Stomach (tissue), 9 donors: ENCODE data around the gene DNAJC5G. TPM values are rescaled to one million over a fixed set of nuclear protein-coding genes. Genes with fewer than 3 reads are reported as not detected.

ENCODE experiments used
- DNase-seq, 2 donors: peaks; one replicate each; pipeline versions ENCODE4 v3.0.0 to v3.0.0-alpha.2; 2013 to 2019
- H3K27ac ChIP-seq, 5 donors: fragments of 200-600 bp in 4 of 5; sonication (generic) in 4 of 5; one replicate each; pipeline ENCODE4 v1.5.1; 2013 to 2019; ENCODE audit warnings: mild to moderate bottlenecking in 1 of 5, moderate library complexity in 1 of 5
- H3K27me3 ChIP-seq, 3 donors: fragments of 200-600 bp; sonication (generic); one replicate each; pipeline ENCODE4 v1.5.1; 2017 to 2019; ENCODE audit warnings: mixed run types in 1 of 3
- H3K36me3 ChIP-seq, 4 donors: fragments of 200-600 bp; sonication (generic); 1 replicate in 3 of 4; 2 replicates in 1 of 4; pipeline ENCODE4 v1.5.1; 2016 to 2019
- H3K4me1 ChIP-seq, 4 donors: fragments of 200-600 bp; sonication (generic); one replicate each; pipeline ENCODE4 v1.5.1; 2016 to 2019
- H3K4me3 ChIP-seq, 4 donors: fragments of 200-600 bp; sonication (generic) in 3 of 4; one replicate each; pipeline ENCODE4 v1.5.1; 2016 to 2019; ENCODE audit warnings: mild to moderate bottlenecking in 1 of 4
- H3K9me3 ChIP-seq, 4 donors: fragments of 200-600 bp; sonication (generic); one replicate each; pipeline ENCODE4 v1.5.1; 2016 to 2019
- EP300 ChIP-seq: sonication (generic); formaldehyde crosslinking; IDR thresholded peaks from one replicate; pipeline ENCODE4 v1.6.1; 2017; ENCODE audit warnings: antibody characterized with exemption
- POLR2A ChIP-seq, 4 donors: fragments of 450-650 bp; IDR thresholded peaks; one replicate each; pipeline ENCODE4 v1.6.1; 2016; ENCODE audit warnings: antibody characterized with exemption in 4 of 4, control low read depth in 2 of 4, mild to moderate bottlenecking in 1 of 4, moderate library complexity in 1 of 4
- POLR2AphosphoS5 ChIP-seq, 3 donors: sonication (generic); formaldehyde crosslinking; IDR thresholded peaks; one replicate each; pipeline ENCODE4 v1.6.1; 2016; ENCODE audit warnings: antibody characterized with exemption in 3 of 3
- WGBS, 5 donors: extraction: QIAGEN DNeasy Blood & Tissue Kit in 3 of 5; methylation state at CpG; one replicate each; pipeline versions ENCODE4 v1.1.5 to v1.1.7; 2013 to 2018; 5-methylcytosine and 5-hydroxymethylcytosine counted together
- intact Hi-C: fragments of 100-400 bp; cut with DNase I; formaldehyde crosslinking; loops from one replicate; pipeline ENCODE4 v1.15.1; 2023; ENCODE audit warnings: low total_unique reads
- polyA plus RNA-seq, 3 donors: library from polyadenylated mRNA; stranded (reverse); fragments of 200-250 nt; gene quantifications; one replicate each; pipeline ENCODE4 v1.2.3, GENCODE V29; 2013
- total RNA-seq, 5 donors: library from RNA; depleted of rRNA; stranded (reverse); fragments of >200 nt; gene quantifications; one replicate each; pipeline versions ENCODE4 v1.1.0 to v1.2.3, GENCODE V29; 2014 to 2016
- TF ChIP-seq, protein P1 (sequence below), 7 experiments: fragments of 450-650 bp in 4 of 7; fragments of 200-600 bp in 3 of 7; sonication (generic) in 3 of 7; IDR thresholded peaks; one replicate each; pipeline ENCODE4 v1.5.1; 2016 to 2019; ENCODE audit warnings: antibody characterized with exemption in 7 of 7, control low read depth in 2 of 7, mild to moderate bottlenecking in 1 of 7
- donor health status: healthy with polysubstance abuse.
- donor health status: Bipolar disorder and iron deficiency.
- donor health status: healthy.

DNAJC5G gene
- total and polyA plus RNA-seq, 8 donors: not detected

DNA sequence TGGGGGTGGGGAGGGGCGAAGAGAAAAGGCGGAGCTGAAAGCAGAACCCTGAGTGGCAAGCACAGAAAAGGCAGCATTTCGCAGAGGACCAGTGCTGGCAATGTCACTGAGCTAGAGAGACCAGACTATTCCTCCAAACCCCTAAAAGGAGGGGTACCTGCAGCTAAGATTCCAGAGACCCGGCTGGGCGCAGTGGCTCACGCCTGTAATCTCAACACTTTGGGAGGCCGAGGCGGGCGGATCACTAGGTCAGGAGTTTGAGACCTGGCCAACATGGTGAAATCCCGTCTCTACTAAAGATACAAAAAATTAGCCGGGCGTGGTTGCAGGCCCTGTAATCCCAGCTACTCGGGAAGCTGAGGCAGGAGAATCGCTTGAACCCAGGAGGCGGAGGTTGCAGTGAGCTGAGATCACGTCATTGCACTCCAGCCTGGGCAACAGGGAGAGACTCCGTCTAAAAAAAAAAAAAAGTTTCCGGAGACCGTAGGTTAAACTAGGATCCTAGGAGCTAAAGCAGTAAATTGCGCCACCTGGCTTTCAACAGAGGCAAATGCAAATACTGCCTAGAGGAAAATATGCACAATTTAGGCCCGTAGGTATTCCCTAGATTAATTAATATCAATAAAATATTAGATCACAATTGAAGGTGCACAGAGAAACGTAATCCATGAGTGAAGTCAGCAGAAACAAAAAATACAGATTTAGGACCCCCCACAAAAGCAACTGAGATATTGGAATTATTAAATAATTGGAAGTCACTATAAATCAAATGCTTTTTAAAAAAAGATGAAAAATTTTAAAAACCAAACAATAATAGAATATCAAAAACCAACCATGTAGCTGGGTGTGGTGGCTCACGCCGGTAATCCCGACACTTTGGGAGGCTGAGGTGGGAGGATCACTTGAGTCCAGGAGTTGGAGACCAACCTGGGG lies 28.1 kb downstream of the DNAJC5G start:
- no peak overlapping the region for H3K27ac ChIP-seq
- intact Hi-C loops: no loop called here
- peaks cover 20 to 63% (median 31%) of the 10 kb centered on the region in 3 donors for H3K27me3 ChIP-seq
- peaks cover 20 to 32% (median 28%) of the 10 kb centered on the region in 4 donors for H3K4me1 ChIP-seq
- H3K9me3 ChIP-seq: no peaks in the 10 kb centered on the region
- peak; percentile 43 to 77 for DNase-seq
- H3K4me3 ChIP-seq: peak overlapping the region; percentile 31 to 35 (median 32)
- peaks cover 0 to under 1% (median under 1%) of the 10 kb centered on the region in 4 donors for H3K36me3 ChIP-seq
- TF ChIP-seq EP300 (no peak), POLR2AphosphoS5 (IDR thresholded peaks at IDR 0.05) (peak in 1 of 3 donors; percentile 29), POLR2A (IDR thresholded peaks at IDR 0.05) (no peak)
- TF ChIP-seq, protein P1, sequence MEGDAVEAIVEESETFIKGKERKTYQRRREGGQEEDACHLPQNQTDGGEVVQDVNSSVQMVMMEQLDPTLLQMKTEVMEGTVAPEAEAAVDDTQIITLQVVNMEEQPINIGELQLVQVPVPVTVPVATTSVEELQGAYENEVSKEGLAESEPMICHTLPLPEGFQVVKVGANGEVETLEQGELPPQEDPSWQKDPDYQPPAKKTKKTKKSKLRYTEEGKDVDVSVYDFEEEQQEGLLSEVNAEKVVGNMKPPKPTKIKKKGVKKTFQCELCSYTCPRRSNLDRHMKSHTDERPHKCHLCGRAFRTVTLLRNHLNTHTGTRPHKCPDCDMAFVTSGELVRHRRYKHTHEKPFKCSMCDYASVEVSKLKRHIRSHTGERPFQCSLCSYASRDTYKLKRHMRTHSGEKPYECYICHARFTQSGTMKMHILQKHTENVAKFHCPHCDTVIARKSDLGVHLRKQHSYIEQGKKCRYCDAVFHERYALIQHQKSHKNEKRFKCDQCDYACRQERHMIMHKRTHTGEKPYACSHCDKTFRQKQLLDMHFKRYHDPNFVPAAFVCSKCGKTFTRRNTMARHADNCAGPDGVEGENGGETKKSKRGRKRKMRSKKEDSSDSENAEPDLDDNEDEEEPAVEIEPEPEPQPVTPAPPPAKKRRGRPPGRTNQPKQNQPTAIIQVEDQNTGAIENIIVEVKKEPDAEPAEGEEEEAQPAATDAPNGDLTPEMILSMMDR (IDR thresholded peaks at IDR 0.05): peak in 5 of 7 experiments; percentile 63 to 91 (median 86)
- WGBS, 5 donors: 15 to 24% (median 18%) methylated on average over 25 of the region's 25 CpGs

DNA sequence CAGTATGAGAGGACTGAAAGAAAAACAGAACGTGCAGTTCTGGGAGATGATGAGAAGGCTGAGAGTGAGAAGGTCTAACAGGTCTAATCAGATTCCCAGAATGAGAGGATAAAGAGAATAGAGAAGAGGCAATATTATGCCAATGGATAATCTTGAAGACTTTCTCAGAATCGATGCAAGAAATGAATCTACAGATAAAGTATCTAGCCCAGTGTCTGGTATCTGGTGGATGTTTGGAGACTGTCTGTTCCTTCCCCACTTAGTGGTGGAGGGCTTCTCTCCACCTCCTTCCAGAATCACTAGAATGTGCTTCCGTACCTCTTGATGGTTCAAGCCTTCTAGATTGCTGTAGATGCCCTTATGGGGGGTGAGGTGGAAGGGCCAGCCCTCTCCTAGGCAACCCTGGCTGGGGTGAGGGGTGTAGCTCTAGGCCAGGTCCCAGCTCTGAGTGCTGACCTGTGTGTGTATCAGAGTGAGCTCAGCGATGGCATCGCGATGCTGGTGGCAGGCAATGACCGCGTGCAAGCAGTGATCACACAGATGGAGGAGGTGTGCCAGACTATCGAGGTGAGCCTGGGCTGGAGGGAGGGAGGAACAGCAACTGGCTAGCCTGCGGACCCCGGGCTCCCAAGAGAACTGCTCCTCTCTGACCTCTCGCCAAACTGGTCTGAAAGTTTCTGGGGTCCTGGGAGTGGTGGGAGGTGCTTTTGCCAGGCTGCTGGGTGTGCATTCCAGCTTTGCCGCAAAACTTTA lies 29.4 kb downstream of the DNAJC5G start:
- WGBS, 5 donors: 83 to 87% (median 86%) methylated on average over 13 of the region's 13 CpGs
- Histone ChIP-seq H3K4me1 (peaks cover 22 to 33% (median 30%) of the 10 kb centered on the region in 4 donors), H3K27me3 (peaks cover 22 to 59% (median 38%) of the 10 kb centered on the region in 3 donors), H3K4me3 (no peak overlapping the region), H3K9me3 (no peaks in the 10 kb centered on the region), H3K27ac (no peak overlapping the region), H3K36me3 (peaks cover 0 to 14% (median 11%) of the 10 kb centered on the region in 4 donors)
- no peak for DNase-seq
- no peak for TF ChIP-seq POLR2A (IDR thresholded peaks at IDR 0.05)
- TF ChIP-seq, protein P1 (IDR thresholded peaks at IDR 0.05): no peak
- no peak for TF ChIP-seq EP300
- no peak for TF ChIP-seq POLR2AphosphoS5 (IDR thresholded peaks at IDR 0.05)
- intact Hi-C loops: no loop called here

DNA sequence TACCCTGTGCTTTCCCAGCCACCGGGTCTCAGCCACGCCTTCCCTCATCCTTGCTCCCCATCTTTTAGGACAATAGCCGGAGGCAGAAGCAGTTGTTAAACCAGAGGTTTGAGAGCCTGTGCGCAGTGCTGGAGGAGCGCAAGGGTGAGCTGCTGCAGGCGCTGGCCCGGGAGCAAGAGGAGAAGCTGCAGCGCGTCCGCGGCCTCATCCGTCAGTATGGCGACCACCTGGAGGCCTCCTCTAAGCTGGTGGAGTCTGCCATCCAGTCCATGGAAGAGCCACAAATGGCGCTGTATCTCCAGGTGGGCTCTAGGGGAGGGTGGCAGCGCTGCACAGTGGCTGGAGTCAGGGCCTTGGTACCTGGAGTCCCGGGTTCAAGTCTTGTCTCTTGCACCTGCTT lies 30.3 kb downstream of the DNAJC5G start:
- no peaks in the 10 kb centered on the region for H3K9me3 ChIP-seq
- 86 to 94% (median 91%) methylated on average over 14 to 16 of the region's 16 CpGs for WGBS, 5 donors
- H3K4me3 ChIP-seq: no peak overlapping the region
- H3K27me3 ChIP-seq: peaks cover 22 to 53% (median 38%) of the 10 kb centered on the region in 3 donors
- intact Hi-C loops: no loop called here
- no peak for DNase-seq
- no peak overlapping the region for H3K27ac ChIP-seq
- peaks cover 22 to 33% (median 30%) of the 10 kb centered on the region in 4 donors for H3K4me1 ChIP-seq
- peaks cover 0 to 22% (median 16%) of the 10 kb centered on the region in 4 donors for H3K36me3 ChIP-seq
- TF ChIP-seq POLR2A (IDR thresholded peaks at IDR 0.05) (no peak), EP300 (no peak), POLR2AphosphoS5 (IDR thresholded peaks at IDR 0.05) (no peak)
- TF ChIP-seq, protein P1 (IDR thresholded peaks at IDR 0.05): no peak

DNA sequence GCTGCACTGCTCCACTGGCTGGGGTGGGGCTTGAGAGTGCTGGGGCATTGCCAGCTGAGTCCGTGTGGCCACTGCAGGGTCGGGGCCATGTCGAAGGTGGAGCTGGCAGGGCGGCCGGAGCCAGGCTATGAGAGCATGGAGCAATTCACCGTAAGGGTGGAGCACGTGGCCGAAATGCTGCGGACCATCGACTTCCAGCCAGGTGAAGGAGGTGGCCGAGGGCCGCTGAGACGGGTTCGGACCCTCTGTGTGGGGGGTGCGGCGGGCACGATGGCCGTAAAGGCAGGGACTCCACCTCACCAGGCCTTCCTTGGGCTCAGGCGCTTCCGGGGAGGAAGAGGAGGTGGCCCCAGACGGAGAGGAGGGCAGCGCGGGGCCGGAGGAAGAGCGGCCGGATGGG lies 30.9 kb downstream of the DNAJC5G start:
- Histone ChIP-seq H3K9me3 (no peaks in the 10 kb centered on the region), H3K36me3 (peaks cover under 1 to 26% (median 19%) of the 10 kb centered on the region in 4 donors), H3K27ac (no peak overlapping the region), H3K4me3 (peak overlapping the region in 2 of 4 donors; percentile 13 to 19), H3K4me1 (peaks cover 22 to 33% (median 30%) of the 10 kb centered on the region in 4 donors), H3K27me3 (peaks cover 22 to 52% (median 38%) of the 10 kb centered on the region in 3 donors)
- intact Hi-C loops: no loop called here
- WGBS, 5 donors: 21 to 29% (median 25%) methylated on average over 19 to 26 of the region's 26 CpGs
- peak in 1 of 2 donors; percentile 13 for DNase-seq
- TF ChIP-seq EP300 (no peak), POLR2AphosphoS5 (IDR thresholded peaks at IDR 0.05) (no peak), POLR2A (IDR thresholded peaks at IDR 0.05) (no peak)
- TF ChIP-seq, protein P1 (IDR thresholded peaks at IDR 0.05): no peak
